Measurements from ENCODE around the gene XYLB.

DNA sequence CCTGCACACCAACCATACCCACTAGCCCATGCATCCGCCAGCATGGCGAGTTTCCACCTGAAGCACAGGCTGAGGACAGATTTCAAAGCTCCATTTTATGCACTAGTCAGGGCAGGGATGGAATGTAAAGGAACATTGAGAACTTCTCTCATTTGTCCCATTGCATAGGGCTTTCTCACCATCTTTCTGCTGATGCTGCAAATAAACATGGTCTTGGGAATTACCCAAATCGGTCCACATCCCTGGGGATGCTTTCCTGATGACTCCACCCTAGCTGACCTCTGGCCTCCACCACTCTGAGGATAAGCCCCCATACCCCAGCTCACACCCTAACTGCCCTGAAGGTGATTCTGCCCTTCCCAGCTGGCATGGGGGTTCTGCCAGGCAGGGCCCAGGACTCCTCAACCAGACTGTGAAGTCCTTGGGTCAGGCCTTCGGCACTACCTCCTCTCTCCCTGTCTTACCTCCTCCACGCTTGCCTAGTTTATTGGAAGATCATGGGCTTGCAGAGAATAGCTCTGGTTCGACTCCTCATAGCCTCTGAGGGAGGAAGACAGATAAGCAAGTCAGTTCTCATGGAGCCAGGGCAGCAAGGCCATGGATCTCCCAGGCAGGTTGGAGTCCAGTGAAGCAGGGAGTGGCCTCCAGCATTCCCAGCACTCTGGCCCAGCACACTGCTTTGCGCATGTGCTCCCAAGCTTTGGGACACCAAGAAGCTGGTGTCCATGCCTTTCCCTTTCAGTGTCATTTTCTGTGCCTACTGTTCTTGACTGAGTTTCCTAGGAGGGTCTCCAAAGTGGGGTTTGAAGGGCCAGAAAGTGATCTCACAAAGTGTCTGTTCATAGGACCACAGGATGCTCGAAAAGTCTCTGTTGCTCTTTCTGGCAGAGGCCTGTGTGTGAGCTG lies 27.6 kb upstream of the XYLB start:
- TF ChIP-seq, protein P1, sequence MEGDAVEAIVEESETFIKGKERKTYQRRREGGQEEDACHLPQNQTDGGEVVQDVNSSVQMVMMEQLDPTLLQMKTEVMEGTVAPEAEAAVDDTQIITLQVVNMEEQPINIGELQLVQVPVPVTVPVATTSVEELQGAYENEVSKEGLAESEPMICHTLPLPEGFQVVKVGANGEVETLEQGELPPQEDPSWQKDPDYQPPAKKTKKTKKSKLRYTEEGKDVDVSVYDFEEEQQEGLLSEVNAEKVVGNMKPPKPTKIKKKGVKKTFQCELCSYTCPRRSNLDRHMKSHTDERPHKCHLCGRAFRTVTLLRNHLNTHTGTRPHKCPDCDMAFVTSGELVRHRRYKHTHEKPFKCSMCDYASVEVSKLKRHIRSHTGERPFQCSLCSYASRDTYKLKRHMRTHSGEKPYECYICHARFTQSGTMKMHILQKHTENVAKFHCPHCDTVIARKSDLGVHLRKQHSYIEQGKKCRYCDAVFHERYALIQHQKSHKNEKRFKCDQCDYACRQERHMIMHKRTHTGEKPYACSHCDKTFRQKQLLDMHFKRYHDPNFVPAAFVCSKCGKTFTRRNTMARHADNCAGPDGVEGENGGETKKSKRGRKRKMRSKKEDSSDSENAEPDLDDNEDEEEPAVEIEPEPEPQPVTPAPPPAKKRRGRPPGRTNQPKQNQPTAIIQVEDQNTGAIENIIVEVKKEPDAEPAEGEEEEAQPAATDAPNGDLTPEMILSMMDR (IDR thresholded peaks at IDR 0.05) = no peak
- TF ChIP-seq POLR2A (IDR thresholded peaks at IDR 0.05) (no peak), EP300 (IDR thresholded peaks at IDR 0.05) (no peak)

All from ovary (tissue), 3 donors.